ENCODE results near the gene UNKL. TPM values are rescaled to one million over a fixed set of nuclear protein-coding genes. Genes with fewer than 3 reads are reported as not detected.

The UNKL gene
- total RNA-seq, 1 experiment from 2014 or later = 112 TPM

- Histone ChIP-seq H2AFZ (peak overlapping the region; percentile 71; the same call in 1 of the 2 replicates), H4K20me1 (ENCODE audit: insufficient read depth) (no peaks in the 10 kb centered on the region), H3K9me3 (ENCODE audit: insufficient read depth, low read depth) (no peaks in the 10 kb centered on the region), H3K27ac (no peak overlapping the region), H3K27me3 (ENCODE audit: insufficient read depth, low read depth) (no peaks in the 10 kb centered on the region), H3K9me2 (ENCODE audit: insufficient read depth) (no peaks in the 10 kb centered on the region), H3K36me3 (ENCODE audit: low read depth) (no peaks in the 10 kb centered on the region), H3K4me3 (peak overlapping the region; percentile 49; the same call in 1 of the 2 replicates), H3F3A (ENCODE audit: insufficient read depth, low read depth) (peaks cover 6% of the 10 kb centered on the region; the same call in 1 of the 2 replicates), H3K79me2 (ENCODE audit: low read depth) (no peaks in the 10 kb centered on the region), H3K4me2 (peak overlapping the region; percentile 82), H3K4me1 (replicated peaks; ENCODE audit: insufficient read depth) (peaks cover 15% of the 10 kb centered on the region)
- peak; percentile 82 to 92 for DNase-seq
- no TSS peak for BruUV-seq (replicated peaks)
- intact Hi-C loops (cut with micrococcal nuclease; ENCODE audit: unreplicated experiment) = loop anchor here (5.0 kb wide), 1 partner anchor 280 kb away; the partner anchor contains the start of genes CRAMP1 and IFT140
- no peak for TF ChIP-seq CTCF (conservative IDR thresholded peaks at IDR 0.05)
- no peak for TF ChIP-seq EZH2 (IDR thresholded peaks at IDR 0.05; ENCODE audit: low read depth)
- POLR2A ChIA-PET (ENCODE audit: unreplicated experiment) = interaction anchor here (0.5 to 1.2 kb wide), 6 partner anchors 11 to 89 kb away, joined by 3 to 20 read pairs (median 6); partner anchors contain the start of gene UQCC4
- CTCF ChIA-PET = no interaction called here
These were observed 82.5 kb downstream of the UNKL start for GRCh38 chr16:1331712-1332617.

- H3K27me3 ChIP-seq (ENCODE audit: insufficient read depth, low read depth) = no peaks in the 10 kb centered on the region
- H3K9me2 ChIP-seq (ENCODE audit: insufficient read depth) = no peaks in the 10 kb centered on the region
- H3K27ac ChIP-seq = no peak overlapping the region
- peak overlapping the region; percentile 71; the same call in 1 of the 2 replicates for H2AFZ ChIP-seq
- H3K36me3 ChIP-seq (ENCODE audit: low read depth) = no peaks in the 10 kb centered on the region
- TF ChIP-seq CTCF (conservative IDR thresholded peaks at IDR 0.05) = no peak
- no peak for TF ChIP-seq EZH2 (IDR thresholded peaks at IDR 0.05; ENCODE audit: low read depth)
- intact Hi-C loops (cut with micrococcal nuclease; ENCODE audit: unreplicated experiment) = loop anchor here (5.0 kb wide), 1 partner anchor 281 kb away; the partner anchor contains the start of genes CRAMP1 and IFT140
- no peaks in the 10 kb centered on the region for H3K79me2 ChIP-seq (ENCODE audit: low read depth)
- H3K4me1 ChIP-seq (replicated peaks; ENCODE audit: insufficient read depth) = peaks cover 15% of the 10 kb centered on the region
- H3K9me3 ChIP-seq (ENCODE audit: insufficient read depth, low read depth) = no peaks in the 10 kb centered on the region
- CTCF ChIA-PET = interaction anchor here (0.6 kb wide), 2 partner anchors 28 to 89 kb away, joined by 3 to 10 read pairs; no protein-coding TSS in a partner anchor
- BruUV-seq (replicated peaks) = TSS peak; percentile 87
- H3K4me3 ChIP-seq = peak overlapping the region; percentile 49; the same call in 1 of the 2 replicates
- H4K20me1 ChIP-seq (ENCODE audit: insufficient read depth) = no peaks in the 10 kb centered on the region
- peaks cover 9% of the 10 kb centered on the region; the same call in 1 of the 2 replicates for H3F3A ChIP-seq (ENCODE audit: insufficient read depth, low read depth)
- DNase-seq = no peak
- POLR2A ChIA-PET (ENCODE audit: unreplicated experiment) = interaction anchor here (0.6 to 1.2 kb wide), 4 partner anchors 12 to 90 kb away, joined by 3 to 14 read pairs (median 6); partner anchors contain the start of gene UQCC4
- H3K4me2 ChIP-seq = peak overlapping the region; percentile 82
These were observed 83.4 kb downstream of the UNKL start for GRCh38 chr16:1330931-1331711.

Measured in PC-9 (cell line).